RWPE2 (cell line): ENCODE data around the gene OPN4.
A peak's percentile ranks its signal among the peaks of the same experiment; 100 is the strongest.

Experiments
- ATAC-seq: fragments of 200-7000 bp; cut with Tn5 transposase; 3 replicates; pipeline ENCODE4 v1.9.1; 2021; ENCODE audit warnings: low read depth
- DNase-seq: peaks from one replicate; pipeline ENCODE4 v3.0.0-alpha.2; 2020; ENCODE audit warnings: low spot score
- H3K27ac ChIP-seq: fragments of 450-650 bp; 2 replicates; pipeline ENCODE4 v1.5.1; 2017; ENCODE audit warnings: mild to moderate bottlenecking; ENCODE audit not compliant: poor library complexity, severe bottlenecking
- H3K27me3 ChIP-seq: fragments of 250-450 bp; sonication (Bioruptor Pico); 2 replicates; pipeline ENCODE4 v1.5.1; 2021; ENCODE audit warnings: mild to moderate bottlenecking, moderate library complexity; ENCODE audit not compliant: insufficient read depth, poor library complexity, severe bottlenecking
- H3K36me3 ChIP-seq: fragments of 250-450 bp; sonication (Bioruptor Pico); 2 replicates; pipeline ENCODE4 v1.5.1; 2020; ENCODE audit warnings: low read depth, mild to moderate bottlenecking, moderate library complexity
- H3K4me1 ChIP-seq: fragments of 250-450 bp; sonication (Bioruptor Pico); 2 replicates; pipeline ENCODE4 v1.5.1; 2021; ENCODE audit warnings: mild to moderate bottlenecking, moderate library complexity; ENCODE audit not compliant: insufficient read depth, poor library complexity, severe bottlenecking
- H3K4me3 ChIP-seq: fragments of 250-450 bp; sonication (Bioruptor Pico); 2 replicates; pipeline ENCODE4 v1.5.1; 2021; ENCODE audit warnings: mild to moderate bottlenecking, moderate library complexity; ENCODE audit not compliant: severe bottlenecking
- H3K9me3 ChIP-seq: fragments of 250-450 bp; sonication (Bioruptor Pico); 2 replicates; pipeline ENCODE4 v1.5.1; 2021; ENCODE audit warnings: mild to moderate bottlenecking, moderate library complexity; ENCODE audit not compliant: severe bottlenecking
- TF ChIP-seq, protein P1 (sequence below): fragments of 450-650 bp; IDR thresholded peaks from one replicate; pipeline ENCODE4 v1.5.1; 2017; ENCODE audit warnings: mild to moderate bottlenecking, moderate library complexity; ENCODE audit not compliant: poor library complexity, severe bottlenecking

OPN4 gene

DNA sequence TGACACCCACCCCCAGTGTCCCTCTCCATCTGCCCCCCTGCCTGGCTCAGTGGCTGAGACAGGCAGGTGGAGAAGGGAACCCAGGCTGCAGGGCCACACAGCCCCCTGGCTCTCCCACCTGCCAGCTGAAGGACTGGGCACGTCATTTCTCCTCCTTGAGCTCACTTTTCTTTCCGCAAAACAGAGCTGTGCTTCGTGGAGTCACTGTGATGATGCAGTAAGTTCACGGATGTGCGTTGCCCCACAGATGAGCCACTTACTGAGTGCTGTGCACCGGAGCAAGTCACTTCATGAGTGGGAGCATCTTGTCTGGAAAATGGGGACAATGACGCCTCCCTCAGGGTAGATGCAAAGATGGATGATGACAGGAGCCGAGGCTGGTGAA lies 2.7 kb downstream of the OPN4 start:
- Histone ChIP-seq H3K27me3 (no peaks in the 10 kb centered on the region), H3K9me3 (no peaks in the 10 kb centered on the region), H3K4me3 (no peak overlapping the region), H3K27ac (no peak overlapping the region), H3K4me1 (no peaks in the 10 kb centered on the region), H3K36me3 (no peaks in the 10 kb centered on the region)
- ATAC-seq, result no peak
- no peak for DNase-seq
- TF ChIP-seq, protein P1, sequence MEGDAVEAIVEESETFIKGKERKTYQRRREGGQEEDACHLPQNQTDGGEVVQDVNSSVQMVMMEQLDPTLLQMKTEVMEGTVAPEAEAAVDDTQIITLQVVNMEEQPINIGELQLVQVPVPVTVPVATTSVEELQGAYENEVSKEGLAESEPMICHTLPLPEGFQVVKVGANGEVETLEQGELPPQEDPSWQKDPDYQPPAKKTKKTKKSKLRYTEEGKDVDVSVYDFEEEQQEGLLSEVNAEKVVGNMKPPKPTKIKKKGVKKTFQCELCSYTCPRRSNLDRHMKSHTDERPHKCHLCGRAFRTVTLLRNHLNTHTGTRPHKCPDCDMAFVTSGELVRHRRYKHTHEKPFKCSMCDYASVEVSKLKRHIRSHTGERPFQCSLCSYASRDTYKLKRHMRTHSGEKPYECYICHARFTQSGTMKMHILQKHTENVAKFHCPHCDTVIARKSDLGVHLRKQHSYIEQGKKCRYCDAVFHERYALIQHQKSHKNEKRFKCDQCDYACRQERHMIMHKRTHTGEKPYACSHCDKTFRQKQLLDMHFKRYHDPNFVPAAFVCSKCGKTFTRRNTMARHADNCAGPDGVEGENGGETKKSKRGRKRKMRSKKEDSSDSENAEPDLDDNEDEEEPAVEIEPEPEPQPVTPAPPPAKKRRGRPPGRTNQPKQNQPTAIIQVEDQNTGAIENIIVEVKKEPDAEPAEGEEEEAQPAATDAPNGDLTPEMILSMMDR, result no peak

DNA sequence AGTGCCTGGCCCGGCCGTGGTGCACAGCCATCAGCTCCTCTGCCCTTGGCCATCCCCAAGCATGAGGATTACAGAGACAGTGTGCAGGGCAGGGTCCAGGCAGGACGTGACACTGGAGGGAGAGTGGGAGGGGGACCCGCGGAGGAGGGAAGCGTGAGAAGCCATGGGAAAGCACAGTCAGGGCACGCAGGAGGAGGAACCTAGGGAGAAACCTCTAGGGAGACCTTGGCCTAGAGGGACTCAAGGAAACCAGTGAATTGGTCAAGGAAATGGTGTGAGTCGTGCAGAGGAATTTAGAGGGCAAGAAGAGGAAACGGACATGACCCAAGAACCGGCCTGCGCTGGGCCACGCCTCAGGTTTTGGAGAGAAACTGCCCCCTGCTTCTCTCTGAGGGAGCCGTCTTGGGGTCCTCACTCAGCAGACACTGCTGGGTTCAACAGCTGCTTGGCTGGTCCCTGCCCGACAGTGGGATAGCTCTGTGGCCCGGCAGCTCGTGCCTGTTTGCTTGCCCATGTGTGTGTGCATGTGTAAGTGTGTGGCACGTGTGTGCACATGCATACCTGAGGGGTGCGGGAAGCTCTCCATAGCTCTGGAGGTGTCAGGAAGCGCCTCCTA lies 3.2 kb downstream of the OPN4 start:
- Histone ChIP-seq H3K4me3 (no peak overlapping the region), H3K27me3 (no peaks in the 10 kb centered on the region), H3K4me1 (no peaks in the 10 kb centered on the region), H3K36me3 (no peaks in the 10 kb centered on the region), H3K9me3 (no peaks in the 10 kb centered on the region), H3K27ac (no peak overlapping the region)
- TF ChIP-seq, protein P1, result no peak
- ATAC-seq (no peak), DNase-seq (peak; percentile 41)

DNA sequence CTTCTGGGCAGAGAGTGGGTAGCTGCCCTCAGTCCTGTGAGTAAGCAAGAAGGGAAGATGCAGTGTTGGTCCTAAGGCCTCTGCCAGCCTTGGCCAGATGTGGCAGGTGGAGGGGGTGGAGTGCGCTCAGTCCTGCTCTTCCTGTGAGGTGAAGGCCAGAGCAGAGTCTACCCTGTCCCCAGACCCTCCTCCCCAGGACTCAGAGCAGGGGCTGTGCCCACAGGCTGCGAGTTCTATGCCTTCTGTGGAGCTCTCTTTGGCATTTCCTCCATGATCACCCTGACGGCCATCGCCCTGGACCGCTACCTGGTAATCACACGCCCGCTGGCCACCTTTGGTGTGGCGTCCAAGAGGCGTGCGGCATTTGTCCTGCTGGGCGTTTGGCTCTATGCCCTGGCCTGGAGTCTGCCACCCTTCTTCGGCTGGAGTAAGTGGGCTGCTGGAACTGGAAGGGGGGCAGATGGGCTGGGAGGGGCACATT lies 4.0 kb downstream of the OPN4 start:
- no peaks in the 10 kb centered on the region for H3K36me3 ChIP-seq
- TF ChIP-seq, protein P1, result no peak
- H3K4me1 ChIP-seq, result no peaks in the 10 kb centered on the region
- H3K27ac ChIP-seq, result no peak overlapping the region
- ATAC-seq, result no peak
- H3K27me3 ChIP-seq, result no peaks in the 10 kb centered on the region
- DNase-seq, result peak; percentile 51
- H3K9me3 ChIP-seq, result no peaks in the 10 kb centered on the region
- H3K4me3 ChIP-seq, result no peak overlapping the region

DNA sequence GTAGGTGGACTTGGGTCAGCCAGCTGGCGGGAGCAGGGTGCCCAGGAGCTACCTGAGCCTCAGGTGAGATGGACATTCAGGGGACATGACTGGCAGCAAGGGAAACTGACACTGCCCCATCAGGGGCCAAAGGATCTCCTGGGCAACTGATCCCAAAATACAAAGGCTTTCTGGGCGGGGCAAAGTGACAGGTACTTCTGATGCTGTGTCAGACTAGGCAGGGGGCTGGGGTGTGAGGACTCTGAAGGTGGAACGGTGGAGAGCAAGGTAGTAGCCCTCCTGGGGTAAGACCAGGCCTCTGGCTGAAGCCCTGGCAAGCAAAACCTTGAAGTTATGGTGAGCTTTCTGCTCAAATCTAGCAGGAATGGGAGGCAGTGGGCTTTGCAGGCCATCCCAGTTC lies 4.4 kb downstream of the OPN4 start:
- no peaks in the 10 kb centered on the region for H3K27me3 ChIP-seq
- H3K9me3 ChIP-seq, result no peaks in the 10 kb centered on the region
- no peaks in the 10 kb centered on the region for H3K36me3 ChIP-seq
- DNase-seq (no peak), ATAC-seq (no peak)
- no peak overlapping the region for H3K4me3 ChIP-seq
- TF ChIP-seq, protein P1, result no peak
- H3K4me1 ChIP-seq, result no peaks in the 10 kb centered on the region
- no peak overlapping the region for H3K27ac ChIP-seq

DNA sequence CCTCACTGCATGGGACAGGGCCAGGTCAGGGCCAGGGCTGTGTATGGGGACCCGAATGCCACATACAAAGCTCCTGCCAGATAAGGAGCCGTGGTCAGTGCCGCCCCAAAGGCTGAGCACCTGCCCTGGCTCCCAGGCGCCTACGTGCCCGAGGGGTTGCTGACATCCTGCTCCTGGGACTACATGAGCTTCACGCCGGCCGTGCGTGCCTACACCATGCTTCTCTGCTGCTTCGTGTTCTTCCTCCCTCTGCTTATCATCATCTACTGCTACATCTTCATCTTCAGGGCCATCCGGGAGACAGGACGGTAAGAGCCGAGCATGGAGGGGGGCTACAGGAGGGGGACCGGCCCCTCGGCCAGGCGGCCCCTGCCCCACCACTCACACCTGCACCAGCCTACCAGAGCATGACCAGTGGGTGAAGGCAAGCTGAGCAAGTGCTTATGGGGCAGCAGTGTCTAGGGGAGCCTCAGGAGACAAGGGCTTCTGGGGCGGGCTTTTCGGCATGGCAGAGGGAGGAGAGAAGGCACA lies 4.9 kb downstream of the OPN4 start:
- Histone ChIP-seq H3K4me3 (no peak overlapping the region), H3K27ac (no peak overlapping the region), H3K36me3 (no peaks in the 10 kb centered on the region), H3K9me3 (no peaks in the 10 kb centered on the region), H3K4me1 (no peaks in the 10 kb centered on the region), H3K27me3 (no peaks in the 10 kb centered on the region)
- DNase-seq (peak; percentile 47), ATAC-seq (no peak)
- TF ChIP-seq, protein P1, result no peak
